ENCODE results near the gene RPL13.
"Not testable (repeated sequence)": the region's sequence is repeated elsewhere in the genome, so short reads cannot be mapped to it uniquely, and the experiment has no call there.

RPL13 gene

GRCh38 chr16:89563639-89564392 lies 3.3 kb downstream of the RPL13 start:
- DNase-seq: no peak

- no peak for DNase-seq
Observed at GRCh38 chr16:89564476-89565255, 4.2 kb downstream of the RPL13 start.

- DNase-seq: no peak
Observed at GRCh38 chr16:89565256-89565505, 4.7 kb downstream of the RPL13 start.

GRCh38 chr16:89565506-89566372 lies 5.3 kb downstream of the RPL13 start:
- peak; percentile 53 for DNase-seq

GRCh38 chr16:89567656-89568594 lies 7.4 kb downstream of the RPL13 start:
- no peak for DNase-seq

- DNase-seq: no peak
Observed at GRCh38 chr16:89569506-89570341, 9.2 kb downstream of the RPL13 start.

GRCh38 chr16:89570342-89570923 lies 10.0 kb downstream of the RPL13 start:
- no peak for DNase-seq

- DNase-seq: not testable (repeated sequence)
Observed at GRCh38 chr16:89570983-89571598, 10.6 kb downstream of the RPL13 start.

GRCh38 chr16:89571636-89572035 lies 11.2 kb downstream of the RPL13 start:
- DNase-seq: no peak

- no peak for DNase-seq
Observed at GRCh38 chr16:89572073-89572484, 11.6 kb downstream of the RPL13 start.

- no peak for DNase-seq
Observed at GRCh38 chr16:89572485-89573205, 12.2 kb downstream of the RPL13 start.

GRCh38 chr16:89573826-89574680 lies 13.6 kb downstream of the RPL13 start:
- DNase-seq: no peak

GRCh38 chr16:89574681-89575246 lies 14.3 kb downstream of the RPL13 start:
- DNase-seq: peak; percentile 58

GRCh38 chr16:89575247-89576152 lies 15.0 kb downstream of the RPL13 start, which contains the start of gene CPNE7:
Gene CPNE7 (plus strand): TSS chr16:89575758. CDS start chr16:89575898, 140 bp downstream.
- no peak for DNase-seq

- no peak for DNase-seq
Observed at GRCh38 chr16:89576153-89577054, 15.9 kb downstream of the RPL13 start.
